Endothelial cell of umbilical vein (primary cell): Measurements from ENCODE around the gene KDM3A. TPM values are rescaled to one million over a fixed set of nuclear protein-coding genes. Genes with fewer than 3 reads are reported as not detected.

ENCODE experiments used
- BruUV-seq: library from RNA; stranded (reverse); fragments of 400-500 nt; replicated peaks from 2 replicates; lab custom pipeline; 2021; lab: Mats Ljungman, UMichigan
- CTCF ChIA-PET: fragments of 300-600, 350-600 bp; sonication (Branson Sonifier 250); formaldehyde crosslinking; loops from one replicate; lab custom pipeline; 2021; ENCODE audit warnings: antibody characterized with exemption, inconsistent platforms; lab: Charles Lee
- POLR2A ChIA-PET: fragments of 300-600, 350-600 bp; sonication (Branson Sonifier 250); formaldehyde crosslinking; loops from one replicate; lab custom pipeline; 2021; ENCODE audit warnings: antibody characterized with exemption, inconsistent platforms; lab: Charles Lee
- DNase-seq: peaks from one replicate; pipeline ENCODE4 v3.0.0-alpha.2; 2011; ENCODE audit warnings: low read depth, low spot score
- FAIRE-seq: peaks from 2 replicates; lab custom pipeline; 2011; peaks lifted over from hg19 to GRCh38; lab: Jason Lieb, UNC
- H2AFZ ChIP-seq: 2 replicates; pipeline ENCODE4 v1.6.0; 2012; ENCODE audit warnings: low read depth, low read length, control low read depth, inconsistent platforms
- H3K27ac ChIP-seq: 2 replicates; pipeline ENCODE4 v1.5.1; 2011; ENCODE audit warnings: low read depth, mild to moderate bottlenecking, control low read depth, low read length, moderate library complexity; ENCODE audit not compliant: insufficient read depth
- H3K27me3 ChIP-seq, 2 experiments: 2 replicates each; pipeline versions ENCODE4 v1.6.0 to v1.6.1; 2011; ENCODE audit warnings: low read length in 2 of 2, mixed read lengths in 1 of 2; ENCODE audit not compliant: control insufficient read depth in 2 of 2, insufficient read depth in 2 of 2
- H3K36me3 ChIP-seq, 2 experiments: 2 replicates in 1 of 2; 3 replicates in 1 of 2; pipeline ENCODE4 v1.5.1; 2011; ENCODE audit warnings: low read length in 2 of 2, mild to moderate bottlenecking in 1 of 2, moderate library complexity in 1 of 2; ENCODE audit not compliant: control insufficient read depth in 2 of 2, insufficient read depth in 2 of 2; ENCODE audit errors: extremely low read depth in 1 of 2
- H3K4me1 ChIP-seq: 3 replicates; pipeline ENCODE4 v1.5.1; 2011; ENCODE audit warnings: mild to moderate bottlenecking, low read length; ENCODE audit not compliant: control insufficient read depth, insufficient read depth; ENCODE audit errors: extremely low read depth
- H3K4me2 ChIP-seq: 2 replicates; pipeline ENCODE4 v1.6.1; 2011; ENCODE audit warnings: low read length, control low read depth, mixed read lengths; ENCODE audit not compliant: insufficient read depth
- H3K4me3 ChIP-seq, 3 experiments: fragments of 200-600 bp in 1 of 3; sonication (generic), shearing (Covaris generic) in 1 of 3; replicated peaks in 1 of 3; 2 replicates each; pipeline ENCODE4 v1.5.1; 2011 to 2016; ENCODE audit warnings: control low read depth in 3 of 3, low read length in 3 of 3, mild to moderate bottlenecking in 2 of 3, inconsistent platforms in 1 of 3, low read depth in 1 of 3, moderate library complexity in 1 of 3; ENCODE audit not compliant: insufficient read depth in 1 of 3
- H3K79me2 ChIP-seq: 2 replicates; pipeline ENCODE4 v1.6.0; 2012; ENCODE audit warnings: low read length, inconsistent platforms; ENCODE audit not compliant: control insufficient read depth, insufficient read depth
- H3K9ac ChIP-seq: replicated peaks from 2 replicates; pipeline ENCODE3; 2011; ENCODE audit warnings: low read length, control low read depth; ENCODE audit not compliant: insufficient read depth; ENCODE audit errors: extremely low read depth
- H3K9me1 ChIP-seq: replicated peaks from 3 replicates; pipeline ENCODE4 v1.6.0; 2011; ENCODE audit warnings: mild to moderate bottlenecking, low read length; ENCODE audit not compliant: control insufficient read depth, insufficient read depth; ENCODE audit errors: extremely low read depth
- H3K9me3 ChIP-seq: replicated peaks from 2 replicates; pipeline ENCODE4 v1.5.1; 2012; ENCODE audit warnings: low read length, inconsistent platforms; ENCODE audit not compliant: control insufficient read depth, insufficient read depth
- H4K20me1 ChIP-seq: replicated peaks from 2 replicates; pipeline ENCODE3; 2011; ENCODE audit warnings: mild to moderate bottlenecking, low read length; ENCODE audit not compliant: control insufficient read depth, insufficient read depth; ENCODE audit errors: extremely low read depth
- EZH2 ChIP-seq: IDR thresholded peaks from 2 replicates; pipeline ENCODE4 v1.6.1; 2012; ENCODE audit warnings: borderline replicate concordance, low read depth, mild to moderate bottlenecking, moderate library complexity, low read length, inconsistent platforms; ENCODE audit not compliant: severe bottlenecking
- FOS ChIP-seq: IDR thresholded peaks from 2 replicates; pipeline ENCODE4 v1.6.1; 2011; ENCODE audit warnings: mild to moderate bottlenecking, low read length, moderate library complexity, borderline replicate concordance; ENCODE audit not compliant: insufficient read depth
- GATA2 ChIP-seq: IDR thresholded peaks from 2 replicates; pipeline ENCODE4 v1.7.0; 2011; ENCODE audit warnings: low read depth, mild to moderate bottlenecking, moderate library complexity, mixed read lengths, low read length; ENCODE audit not compliant: insufficient read length, insufficient read depth
- JUN ChIP-seq: IDR thresholded peaks from 2 replicates; pipeline ENCODE4 v1.6.1; 2011; ENCODE audit warnings: borderline replicate concordance, low read depth; ENCODE audit not compliant: insufficient read length, insufficient read depth
- MYC ChIP-seq: IDR thresholded peaks from one replicate; pipeline ENCODE4 v1.6.1; 2011; ENCODE audit warnings: mild to moderate bottlenecking, low read depth, low read length
- POLR2A ChIP-seq: IDR thresholded peaks from 2 replicates; pipeline ENCODE4 v1.6.1; 2012; ENCODE audit warnings: low read depth, mild to moderate bottlenecking, control low read depth, low read length
- POLR2AphosphoS5 ChIP-seq: IDR thresholded peaks from 2 replicates; pipeline ENCODE4 v1.6.1; 2012; ENCODE audit warnings: low read depth, mild to moderate bottlenecking, control low read depth, low read length, moderate library complexity; ENCODE audit not compliant: insufficient read depth
- dilution Hi-C: fragments of 300-500 bp; cut with MboI; formaldehyde crosslinking; loops from one replicate; pipeline ENCODE4 v1.15.0; 2019; ENCODE audit warnings: low sequenced_read_pairs; ENCODE audit not compliant: extremely low pct_ligation_motif_present
- intact Hi-C: fragments of 100-400 bp; cut with micrococcal nuclease; formaldehyde crosslinking; loops from one replicate; pipeline ENCODE4 v1.10.0; 2022
- polyA plus RNA-seq, 4 experiments: library from polyadenylated mRNA; depleted of rRNA in 3 of 4; stranded (reverse) in 3 of 4; unstranded in 1 of 4; fragments of >200 nt; gene quantifications; 2 replicates each; pipeline versions ENCODE4 v1.2.1 to v1.2.3, GENCODE V29; 2011 to 2012; ENCODE audit warnings: missing spikeins in 1 of 4
- total RNA-seq: library from RNA; stranded (reverse); gene quantifications from 2 replicates; pipeline ENCODE4 v1.2.3, GENCODE V29; 2021
- TF ChIP-seq, protein P1 (sequence below): IDR thresholded peaks from 2 replicates; pipeline ENCODE4 v1.6.1; 2011; ENCODE audit not compliant: insufficient read depth, insufficient read length
- TF ChIP-seq, protein P2 (sequence below), 2 donors: IDR thresholded peaks; 1 replicate in 1 of 2; 2 replicates in 1 of 2; pipeline ENCODE4 v1.5.1; 2011; ENCODE audit warnings: low read length in 2 of 2, mild to moderate bottlenecking in 2 of 2, moderate library complexity in 2 of 2, control low read depth in 1 of 2, inconsistent platforms in 1 of 2, low read depth in 1 of 2; ENCODE audit not compliant: insufficient read depth in 1 of 2; ENCODE audit errors: extremely low read depth in 1 of 2

Gene KDM3A
- total and polyA plus RNA-seq, 2 donors (not counting 3 experiments of a cell fraction or from before 2014, with no cell fraction given), result 13.5 to 29.5 TPM

DNA sequence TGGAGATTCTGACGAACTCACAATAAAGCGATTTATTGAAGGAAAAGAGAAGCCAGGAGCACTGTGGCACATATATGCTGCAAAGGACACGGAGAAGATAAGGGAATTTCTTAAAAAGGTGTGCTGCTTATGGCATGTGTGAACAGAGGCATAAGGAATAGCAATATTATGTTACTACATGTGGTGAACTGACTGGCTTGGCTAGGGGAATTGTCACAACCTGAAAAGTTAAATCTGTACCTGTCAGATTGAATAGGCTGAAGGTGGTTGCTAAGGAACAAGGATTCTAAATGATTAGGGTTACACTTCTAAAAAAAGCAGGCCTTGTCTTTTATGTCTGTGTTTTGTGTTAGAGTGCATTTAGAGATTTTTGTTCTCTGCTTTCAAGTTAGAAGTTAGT lies 48.4 kb downstream of the KDM3A start:
- H3K4me1 ChIP-seq, result no peaks in the 10 kb centered on the region
- ChIA-PET CTCF (no interaction called here), POLR2A (no interaction called here)
- H3K36me3 ChIP-seq, result peaks cover 18 to 27% of the 10 kb centered on the region in 2 experiments
- no peak overlapping the region for H3K4me3 ChIP-seq
- H3K9me3 ChIP-seq, result no peaks in the 10 kb centered on the region
- no peak for TF ChIP-seq POLR2AphosphoS5
- TF ChIP-seq, protein P1, sequence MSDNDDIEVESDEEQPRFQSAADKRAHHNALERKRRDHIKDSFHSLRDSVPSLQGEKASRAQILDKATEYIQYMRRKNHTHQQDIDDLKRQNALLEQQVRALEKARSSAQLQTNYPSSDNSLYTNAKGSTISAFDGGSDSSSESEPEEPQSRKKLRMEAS, result no peak
- no peak for TF ChIP-seq GATA2
- no peak for TF ChIP-seq POLR2A
- TF ChIP-seq, protein P2, sequence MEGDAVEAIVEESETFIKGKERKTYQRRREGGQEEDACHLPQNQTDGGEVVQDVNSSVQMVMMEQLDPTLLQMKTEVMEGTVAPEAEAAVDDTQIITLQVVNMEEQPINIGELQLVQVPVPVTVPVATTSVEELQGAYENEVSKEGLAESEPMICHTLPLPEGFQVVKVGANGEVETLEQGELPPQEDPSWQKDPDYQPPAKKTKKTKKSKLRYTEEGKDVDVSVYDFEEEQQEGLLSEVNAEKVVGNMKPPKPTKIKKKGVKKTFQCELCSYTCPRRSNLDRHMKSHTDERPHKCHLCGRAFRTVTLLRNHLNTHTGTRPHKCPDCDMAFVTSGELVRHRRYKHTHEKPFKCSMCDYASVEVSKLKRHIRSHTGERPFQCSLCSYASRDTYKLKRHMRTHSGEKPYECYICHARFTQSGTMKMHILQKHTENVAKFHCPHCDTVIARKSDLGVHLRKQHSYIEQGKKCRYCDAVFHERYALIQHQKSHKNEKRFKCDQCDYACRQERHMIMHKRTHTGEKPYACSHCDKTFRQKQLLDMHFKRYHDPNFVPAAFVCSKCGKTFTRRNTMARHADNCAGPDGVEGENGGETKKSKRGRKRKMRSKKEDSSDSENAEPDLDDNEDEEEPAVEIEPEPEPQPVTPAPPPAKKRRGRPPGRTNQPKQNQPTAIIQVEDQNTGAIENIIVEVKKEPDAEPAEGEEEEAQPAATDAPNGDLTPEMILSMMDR (IDR thresholded peaks at IDR 0.05; ENCODE audit: extremely low read depth in 1 of 2, insufficient read depth in 1 of 2, low read depth in 1 of 2, low read length in 2 of 2), result no peak
- no peak for TF ChIP-seq JUN
- no peak for TF ChIP-seq MYC
- no peak for TF ChIP-seq FOS
- TF ChIP-seq EZH2, result no peak
- FAIRE-seq (no peak), DNase-seq (no peak)
- H3K4me2 ChIP-seq, result no peak overlapping the region
- H3K9ac ChIP-seq, result no peak overlapping the region
- H2AFZ ChIP-seq, result no peak overlapping the region
- no peaks in the 10 kb centered on the region for H3K79me2 ChIP-seq
- no peaks in the 10 kb centered on the region for H3K9me1 ChIP-seq
- H3K27ac ChIP-seq, result no peak overlapping the region
- BruUV-seq, result no TSS peak
- H4K20me1 ChIP-seq, result no peaks in the 10 kb centered on the region
- dilution Hi-C loops, result no loop called here
- no peaks in the 10 kb centered on the region for H3K27me3 ChIP-seq
- intact Hi-C loops, result loop anchor here (5.0 kb wide), 1 partner anchor 133 kb away; the partner anchor contains the start of gene RNF103
